ENCODE results near the gene PDGFC.

PDGFC gene

DNA sequence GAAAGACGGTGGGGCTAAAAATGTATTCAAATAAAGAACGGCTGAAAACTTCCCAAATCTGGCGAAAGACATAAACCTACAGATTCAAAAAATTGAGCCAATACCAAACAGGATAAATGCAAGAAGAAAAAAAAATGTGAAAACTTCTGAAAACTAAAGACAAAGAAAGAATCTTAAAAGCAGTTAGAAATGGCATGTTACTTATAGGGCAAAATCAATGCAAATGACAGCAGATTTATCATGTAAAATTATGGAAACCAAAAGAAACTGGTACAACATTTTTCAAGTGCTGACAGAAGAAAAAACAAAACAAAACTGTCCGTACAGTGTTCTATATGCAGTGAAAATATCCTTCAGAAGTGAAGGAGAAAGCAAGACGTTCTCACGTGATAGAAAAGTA, 239.0 kb downstream of the PDGFC start:
- DNase-seq = no peak

GRCh38 chr4:156729416-156729815, 242.2 kb downstream of the PDGFC start:
- no peak for DNase-seq

DNA sequence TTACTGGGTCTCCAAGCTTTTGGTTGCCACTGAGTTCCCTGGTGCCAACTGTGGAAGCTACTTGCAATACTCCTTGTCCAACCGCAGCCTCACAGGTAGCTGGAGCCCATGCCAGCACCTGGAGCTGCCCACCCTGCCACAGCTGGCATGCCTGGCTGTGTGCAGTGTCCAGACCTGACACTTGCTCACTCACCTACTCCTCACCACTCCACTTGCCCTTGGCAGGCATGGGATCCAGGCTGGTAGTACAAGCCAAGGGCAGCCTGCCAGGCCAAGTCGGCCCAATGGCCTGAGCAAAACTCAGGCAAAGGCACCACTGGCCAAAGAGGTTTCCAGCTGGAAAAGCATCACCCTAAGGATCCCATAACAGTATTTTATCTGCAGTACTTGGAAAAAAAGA, 246.3 kb downstream of the PDGFC start:
- no peak for DNase-seq

GRCh38 chr4:156723951-156724668, 247.5 kb downstream of the PDGFC start:
- DNase-seq = no peak

GRCh38 chr4:156718226-156718625, 253.4 kb downstream of the PDGFC start:
- no peak for DNase-seq

DNA sequence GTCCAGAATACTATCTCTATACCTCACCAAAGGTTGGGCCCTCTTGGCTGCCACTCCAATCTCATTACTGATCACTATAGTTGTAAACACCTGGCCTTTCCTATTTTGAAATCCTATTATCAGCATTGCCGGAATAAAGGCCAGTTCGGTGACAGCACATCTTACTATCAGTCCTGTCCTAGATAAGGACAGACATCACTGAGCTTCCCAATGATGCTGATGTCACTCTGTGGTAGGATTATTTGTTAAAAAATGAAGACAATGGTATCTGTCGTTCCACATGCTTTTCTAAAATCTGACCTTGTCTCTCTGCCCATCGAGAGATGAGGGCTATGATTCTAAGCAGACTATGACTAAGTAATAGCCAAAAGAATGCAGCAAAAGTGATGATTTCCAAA, 260.4 kb downstream of the PDGFC start:
- DNase-seq = no peak

Measured in suppressor macrophage treated with lipopolysaccharide for 4 hours (primary cell).